ENCODE measurements around the gene PRDM11. TPM values are rescaled to one million over a fixed set of nuclear protein-coding genes. Genes with fewer than 3 reads are reported as not detected.

The PRDM11 gene
- total RNA-seq, 1 experiment from 2014 or later = 27.4 TPM

DNA sequence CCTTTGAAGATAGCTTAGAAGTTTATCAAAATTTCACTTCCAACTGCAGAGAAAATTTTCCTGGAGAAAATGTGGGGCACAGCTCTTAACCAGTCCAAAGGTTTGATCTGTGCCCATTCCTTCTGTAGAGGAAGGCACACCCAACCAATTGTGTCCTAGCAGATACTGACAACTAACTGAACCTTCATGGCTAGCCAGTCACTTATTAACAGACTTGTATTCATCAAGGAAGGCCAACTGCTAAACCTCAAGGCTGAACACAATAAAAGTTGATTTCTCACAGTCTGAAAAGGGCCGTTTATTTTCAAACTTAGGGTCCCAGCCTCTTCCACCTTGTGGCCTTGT, 120.2 kb downstream of the PRDM11 start:
- no peak for ATAC-seq
- no TSS peak for BruUV-seq (replicated peaks)
- in situ Hi-C loops (cut with HindIII; ENCODE audit: low pct_unique_long_range_greater_than_20kb, low sequenced_read_pairs) = no loop called here
- Histone ChIP-seq H3K9me3 (ENCODE audit: control insufficient read depth, insufficient read depth, low read depth, low read length) (no peaks in the 10 kb centered on the region), H3K4me3 (ENCODE audit: low read depth in 2 of 2, low read length in 2 of 2) (no peak overlapping the region), H3K4me1 (ENCODE audit: control insufficient read depth, insufficient read depth, low read length) (no peaks in the 10 kb centered on the region), H3K27me3 (ENCODE audit: control insufficient read depth, insufficient read depth, low read length) (peaks cover 8% of the 10 kb centered on the region), H3K27ac (ENCODE audit: low read length) (no peak overlapping the region), H3K36me3 (ENCODE audit: control insufficient read depth, insufficient read depth, low read length) (no peaks in the 10 kb centered on the region)
- CTCF ChIA-PET = interaction anchor here (0.7 to 0.8 kb wide), 2 partner anchors 27 to 76 kb away, joined by 3 to 4 read pairs; no protein-coding TSS in a partner anchor
- no peak for DNase-seq (ENCODE audit: low read depth, low spot score)
- POLR2A ChIA-PET = no interaction called here
- intact Hi-C loops (cut with micrococcal nuclease; ENCODE audit: unreplicated experiment) = no loop called here
- TF ChIP-seq POLR2AphosphoS5 (IDR thresholded peaks at IDR 0.05; ENCODE audit: low read depth, low read length) (no peak), SIN3A (IDR thresholded peaks at IDR 0.05; ENCODE audit: borderline replicate concordance, insufficient read depth, low read depth, low read length) (no peak), TCF7L2 (IDR thresholded peaks at IDR 0.05; ENCODE audit: low read depth, low read length) (no peak)
- TF ChIP-seq, protein P1, sequence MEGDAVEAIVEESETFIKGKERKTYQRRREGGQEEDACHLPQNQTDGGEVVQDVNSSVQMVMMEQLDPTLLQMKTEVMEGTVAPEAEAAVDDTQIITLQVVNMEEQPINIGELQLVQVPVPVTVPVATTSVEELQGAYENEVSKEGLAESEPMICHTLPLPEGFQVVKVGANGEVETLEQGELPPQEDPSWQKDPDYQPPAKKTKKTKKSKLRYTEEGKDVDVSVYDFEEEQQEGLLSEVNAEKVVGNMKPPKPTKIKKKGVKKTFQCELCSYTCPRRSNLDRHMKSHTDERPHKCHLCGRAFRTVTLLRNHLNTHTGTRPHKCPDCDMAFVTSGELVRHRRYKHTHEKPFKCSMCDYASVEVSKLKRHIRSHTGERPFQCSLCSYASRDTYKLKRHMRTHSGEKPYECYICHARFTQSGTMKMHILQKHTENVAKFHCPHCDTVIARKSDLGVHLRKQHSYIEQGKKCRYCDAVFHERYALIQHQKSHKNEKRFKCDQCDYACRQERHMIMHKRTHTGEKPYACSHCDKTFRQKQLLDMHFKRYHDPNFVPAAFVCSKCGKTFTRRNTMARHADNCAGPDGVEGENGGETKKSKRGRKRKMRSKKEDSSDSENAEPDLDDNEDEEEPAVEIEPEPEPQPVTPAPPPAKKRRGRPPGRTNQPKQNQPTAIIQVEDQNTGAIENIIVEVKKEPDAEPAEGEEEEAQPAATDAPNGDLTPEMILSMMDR (IDR thresholded peaks at IDR 0.05) = no peak
- TF ChIP-seq, protein P2, sequence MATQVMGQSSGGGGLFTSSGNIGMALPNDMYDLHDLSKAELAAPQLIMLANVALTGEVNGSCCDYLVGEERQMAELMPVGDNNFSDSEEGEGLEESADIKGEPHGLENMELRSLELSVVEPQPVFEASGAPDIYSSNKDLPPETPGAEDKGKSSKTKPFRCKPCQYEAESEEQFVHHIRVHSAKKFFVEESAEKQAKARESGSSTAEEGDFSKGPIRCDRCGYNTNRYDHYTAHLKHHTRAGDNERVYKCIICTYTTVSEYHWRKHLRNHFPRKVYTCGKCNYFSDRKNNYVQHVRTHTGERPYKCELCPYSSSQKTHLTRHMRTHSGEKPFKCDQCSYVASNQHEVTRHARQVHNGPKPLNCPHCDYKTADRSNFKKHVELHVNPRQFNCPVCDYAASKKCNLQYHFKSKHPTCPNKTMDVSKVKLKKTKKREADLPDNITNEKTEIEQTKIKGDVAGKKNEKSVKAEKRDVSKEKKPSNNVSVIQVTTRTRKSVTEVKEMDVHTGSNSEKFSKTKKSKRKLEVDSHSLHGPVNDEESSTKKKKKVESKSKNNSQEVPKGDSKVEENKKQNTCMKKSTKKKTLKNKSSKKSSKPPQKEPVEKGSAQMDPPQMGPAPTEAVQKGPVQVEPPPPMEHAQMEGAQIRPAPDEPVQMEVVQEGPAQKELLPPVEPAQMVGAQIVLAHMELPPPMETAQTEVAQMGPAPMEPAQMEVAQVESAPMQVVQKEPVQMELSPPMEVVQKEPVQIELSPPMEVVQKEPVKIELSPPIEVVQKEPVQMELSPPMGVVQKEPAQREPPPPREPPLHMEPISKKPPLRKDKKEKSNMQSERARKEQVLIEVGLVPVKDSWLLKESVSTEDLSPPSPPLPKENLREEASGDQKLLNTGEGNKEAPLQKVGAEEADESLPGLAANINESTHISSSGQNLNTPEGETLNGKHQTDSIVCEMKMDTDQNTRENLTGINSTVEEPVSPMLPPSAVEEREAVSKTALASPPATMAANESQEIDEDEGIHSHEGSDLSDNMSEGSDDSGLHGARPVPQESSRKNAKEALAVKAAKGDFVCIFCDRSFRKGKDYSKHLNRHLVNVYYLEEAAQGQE (IDR thresholded peaks at IDR 0.05; ENCODE audit: insufficient read depth in 1 of 2, low read depth in 2 of 2, low read length in 1 of 2) = no peak

DNA sequence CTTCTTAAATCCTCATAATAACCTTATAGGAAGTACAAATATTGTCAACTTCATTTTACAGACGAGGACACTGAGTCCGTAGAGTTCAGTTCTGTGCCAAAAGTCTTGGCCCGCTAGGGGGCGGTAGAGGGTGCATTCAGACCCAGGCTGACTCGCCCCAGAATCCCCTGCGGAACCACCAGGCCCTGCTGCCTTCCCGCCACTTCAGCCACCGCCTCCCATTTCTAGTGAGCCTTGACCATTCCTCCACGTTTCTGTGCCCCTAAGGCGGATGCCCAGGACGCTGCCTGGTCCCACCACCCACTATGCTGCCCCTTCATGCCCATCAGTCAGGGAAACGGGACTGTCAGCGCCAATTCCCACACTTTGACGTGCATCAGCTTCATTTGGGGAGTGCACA, 120.6 kb downstream of the PRDM11 start:
- in situ Hi-C loops (cut with HindIII; ENCODE audit: low pct_unique_long_range_greater_than_20kb, low sequenced_read_pairs) = no loop called here
- Histone ChIP-seq H3K27me3 (ENCODE audit: control insufficient read depth, insufficient read depth, low read length) (peaks cover 8% of the 10 kb centered on the region), H3K27ac (ENCODE audit: low read length) (no peak overlapping the region), H3K4me3 (ENCODE audit: low read depth in 2 of 2, low read length in 2 of 2) (no peak overlapping the region), H3K4me1 (ENCODE audit: control insufficient read depth, insufficient read depth, low read length) (no peaks in the 10 kb centered on the region), H3K36me3 (ENCODE audit: control insufficient read depth, insufficient read depth, low read length) (no peaks in the 10 kb centered on the region), H3K9me3 (ENCODE audit: control insufficient read depth, insufficient read depth, low read depth, low read length) (no peaks in the 10 kb centered on the region)
- intact Hi-C loops (cut with micrococcal nuclease; ENCODE audit: unreplicated experiment) = no loop called here
- DNase-seq (ENCODE audit: low read depth, low spot score) = no peak
- no TSS peak for BruUV-seq (replicated peaks)
- ChIA-PET POLR2A (no interaction called here), CTCF (interaction anchor here (0.7 kb wide), 1 partner anchor 75 kb away, joined by 4 read pairs; no protein-coding TSS in a partner anchor)
- TF ChIP-seq, protein P1 (IDR thresholded peaks at IDR 0.05) = peak; percentile 66
- TF ChIP-seq, protein P2 (IDR thresholded peaks at IDR 0.05; ENCODE audit: insufficient read depth in 1 of 2, low read depth in 2 of 2, low read length in 1 of 2) = no peak
- TF ChIP-seq POLR2AphosphoS5 (IDR thresholded peaks at IDR 0.05; ENCODE audit: low read depth, low read length) (no peak), SIN3A (IDR thresholded peaks at IDR 0.05; ENCODE audit: borderline replicate concordance, insufficient read depth, low read depth, low read length) (no peak), TCF7L2 (IDR thresholded peaks at IDR 0.05; ENCODE audit: low read depth, low read length) (no peak)
- ATAC-seq = no peak
